ENCODE measurements around the gene IDE.

IDE gene

GRCh38 chr10:92508866-92509265, 65.0 kb downstream of the IDE start:
- WGBS, result 100% methylated on average over 2 of the region's 2 CpGs
- Histone ChIP-seq H3K79me1 (replicated peaks; ENCODE audit: low read length, poor library complexity, severe bottlenecking) (peaks cover 4% of the 10 kb centered on the region), H2AFZ (ENCODE audit: low read depth, low read length) (no peak overlapping the region), H2BK15ac (ENCODE audit: low read depth, poor library complexity, severe bottlenecking) (no peak overlapping the region), H3K9ac (ENCODE audit: low read length) (no peak overlapping the region), H3K27ac (ENCODE audit: low read length, poor library complexity, severe bottlenecking) (no peak overlapping the region), H3K4ac (ENCODE audit: low read depth in 1 of 2, low read length in 2 of 2) (no peak overlapping the region), H3K4me3 (ENCODE audit: insufficient read depth in 1 of 2, low read depth in 1 of 2, low read length in 2 of 2) (no peak overlapping the region), H2BK120ac (ENCODE audit: low read depth, low read length) (no peak overlapping the region), H3K14ac (ENCODE audit: low read length in 2 of 2) (no peak overlapping the region), H3K36me3 (ENCODE audit: control insufficient read depth in 1 of 2, insufficient read depth in 2 of 2, low read depth in 1 of 2, low read length in 2 of 2) (peaks cover 6 to 50% of the 10 kb centered on the region in 2 experiments), H3K4me1 (ENCODE audit: control insufficient read depth, insufficient read depth, low read depth, low read length) (no peaks in the 10 kb centered on the region), H2AK5ac (ENCODE audit: low read length, severe bottlenecking) (no peak overlapping the region), H3K18ac (ENCODE audit: low read depth in 1 of 2, low read length in 2 of 2) (no peak overlapping the region), H4K91ac (ENCODE audit: low read length) (no peak overlapping the region), H3K27me3 (ENCODE audit: control insufficient read depth in 1 of 2, insufficient read depth in 1 of 2, low read length in 2 of 2) (no peaks in the 10 kb centered on the region), H4K8ac (ENCODE audit: low read length) (no peak overlapping the region), H2BK12ac (ENCODE audit: low read length in 2 of 2) (no peak overlapping the region), H3K9me3 (ENCODE audit: control insufficient read depth, low read length) (no peaks in the 10 kb centered on the region), H3K4me2 (ENCODE audit: low read length, poor library complexity, severe bottlenecking) (no peak overlapping the region), H3K23ac (ENCODE audit: low read length in 2 of 2) (no peak overlapping the region), H2BK5ac (ENCODE audit: low read depth, low read length, poor library complexity, severe bottlenecking) (no peak overlapping the region)
- no peak for DNase-seq

GRCh38 chr10:92506336-92506735, 67.6 kb downstream of the IDE start:
- Histone ChIP-seq H2AK5ac (ENCODE audit: low read length, severe bottlenecking) (no peak overlapping the region), H3K79me1 (replicated peaks; ENCODE audit: low read length, poor library complexity, severe bottlenecking) (peaks cover 4% of the 10 kb centered on the region), H3K4ac (ENCODE audit: low read depth in 1 of 2, low read length in 2 of 2) (no peak overlapping the region), H3K9me3 (ENCODE audit: control insufficient read depth, low read length) (no peaks in the 10 kb centered on the region), H2AFZ (ENCODE audit: low read depth, low read length) (no peak overlapping the region), H3K4me2 (ENCODE audit: low read length, poor library complexity, severe bottlenecking) (no peak overlapping the region), H3K23ac (ENCODE audit: low read length in 2 of 2) (no peak overlapping the region), H4K91ac (ENCODE audit: low read length) (no peak overlapping the region), H3K14ac (ENCODE audit: low read length in 2 of 2) (no peak overlapping the region), H3K36me3 (ENCODE audit: control insufficient read depth in 1 of 2, insufficient read depth in 2 of 2, low read depth in 1 of 2, low read length in 2 of 2) (peaks cover 9 to 46% of the 10 kb centered on the region in 2 experiments), H2BK5ac (ENCODE audit: low read depth, low read length, poor library complexity, severe bottlenecking) (no peak overlapping the region), H2BK12ac (ENCODE audit: low read length in 2 of 2) (no peak overlapping the region), H2BK120ac (ENCODE audit: low read depth, low read length) (no peak overlapping the region), H3K27me3 (ENCODE audit: control insufficient read depth in 1 of 2, insufficient read depth in 1 of 2, low read length in 2 of 2) (no peaks in the 10 kb centered on the region), H2BK15ac (ENCODE audit: low read depth, poor library complexity, severe bottlenecking) (no peak overlapping the region), H3K4me3 (ENCODE audit: insufficient read depth in 1 of 2, low read depth in 1 of 2, low read length in 2 of 2) (no peak overlapping the region), H3K27ac (ENCODE audit: low read length, poor library complexity, severe bottlenecking) (no peak overlapping the region), H4K8ac (ENCODE audit: low read length) (no peak overlapping the region), H3K9ac (ENCODE audit: low read length) (no peak overlapping the region), H3K18ac (ENCODE audit: low read depth in 1 of 2, low read length in 2 of 2) (no peak overlapping the region), H3K4me1 (ENCODE audit: control insufficient read depth, insufficient read depth, low read depth, low read length) (no peaks in the 10 kb centered on the region)
- no peak for DNase-seq
- 100% methylated on average over 1 of the region's 2 CpGs for WGBS

DNA sequence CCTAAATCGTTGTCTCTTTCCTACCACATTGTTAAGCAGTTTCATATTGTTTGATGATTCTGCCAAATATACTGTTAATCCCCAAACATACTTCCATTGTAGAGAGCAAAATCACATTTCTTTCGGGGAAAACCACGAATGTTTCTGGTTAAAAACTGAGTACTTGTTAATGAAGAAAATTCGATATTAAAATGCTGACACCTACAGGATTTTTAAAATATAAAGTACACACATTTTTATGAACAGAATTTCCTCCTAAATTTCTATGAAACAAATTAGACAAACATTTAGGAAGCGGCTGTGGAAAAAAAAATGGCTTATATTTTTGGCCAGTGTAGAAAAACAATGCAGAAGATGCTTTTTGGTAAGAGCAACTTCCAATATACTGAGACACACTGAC, 68.8 kb downstream of the IDE start:
- Histone ChIP-seq H4K8ac (ENCODE audit: low read length) (no peak overlapping the region), H2AFZ (ENCODE audit: low read depth, low read length) (no peak overlapping the region), H2BK12ac (ENCODE audit: low read length in 2 of 2) (no peak overlapping the region)

GRCh38 chr10:92502296-92502808, 71.5 kb downstream of the IDE start:
- Histone ChIP-seq H2AK5ac (ENCODE audit: low read length, severe bottlenecking) (no peak overlapping the region), H3K36me3 (ENCODE audit: control insufficient read depth in 1 of 2, insufficient read depth in 2 of 2, low read depth in 1 of 2, low read length in 2 of 2) (peaks cover 8 to 29% of the 10 kb centered on the region in 2 experiments), H3K9ac (ENCODE audit: low read length) (no peak overlapping the region), H2BK15ac (ENCODE audit: low read depth, poor library complexity, severe bottlenecking) (no peak overlapping the region), H3K9me3 (ENCODE audit: control insufficient read depth, low read length) (no peaks in the 10 kb centered on the region), H3K79me1 (replicated peaks; ENCODE audit: low read length, poor library complexity, severe bottlenecking) (peaks cover 4% of the 10 kb centered on the region), H3K27me3 (ENCODE audit: control insufficient read depth in 1 of 2, insufficient read depth in 1 of 2, low read length in 2 of 2) (no peaks in the 10 kb centered on the region), H2BK12ac (ENCODE audit: low read length in 2 of 2) (no peak overlapping the region), H3K27ac (ENCODE audit: low read length, poor library complexity, severe bottlenecking) (no peak overlapping the region), H2BK5ac (ENCODE audit: low read depth, low read length, poor library complexity, severe bottlenecking) (no peak overlapping the region), H3K4me1 (ENCODE audit: control insufficient read depth, insufficient read depth, low read depth, low read length) (no peaks in the 10 kb centered on the region), H4K8ac (ENCODE audit: low read length) (no peak overlapping the region), H3K23ac (ENCODE audit: low read length in 2 of 2) (no peak overlapping the region), H2AFZ (ENCODE audit: low read depth, low read length) (no peak overlapping the region), H3K4me3 (ENCODE audit: insufficient read depth in 1 of 2, low read depth in 1 of 2, low read length in 2 of 2) (no peak overlapping the region), H3K4ac (ENCODE audit: low read depth in 1 of 2, low read length in 2 of 2) (no peak overlapping the region), H3K4me2 (ENCODE audit: low read length, poor library complexity, severe bottlenecking) (no peak overlapping the region), H2BK120ac (ENCODE audit: low read depth, low read length) (no peak overlapping the region), H4K91ac (ENCODE audit: low read length) (no peak overlapping the region), H3K14ac (ENCODE audit: low read length in 2 of 2) (no peak overlapping the region), H3K18ac (ENCODE audit: low read depth in 1 of 2, low read length in 2 of 2) (no peak overlapping the region)
- no peak for DNase-seq
- WGBS, result 100% methylated on average over 1 of the region's 5 CpGs

More for the DNA sequence above, 68.8 kb downstream of the IDE start:
- H2BK5ac ChIP-seq (ENCODE audit: low read depth, low read length, poor library complexity, severe bottlenecking), result no peak overlapping the region
- no peak overlapping the region for H3K27ac ChIP-seq (ENCODE audit: low read length, poor library complexity, severe bottlenecking)
- H3K4me1 ChIP-seq (ENCODE audit: control insufficient read depth, insufficient read depth, low read depth, low read length), result no peaks in the 10 kb centered on the region
- H3K18ac ChIP-seq (ENCODE audit: low read depth in 1 of 2, low read length in 2 of 2), result no peak overlapping the region
- H2BK15ac ChIP-seq (ENCODE audit: low read depth, poor library complexity, severe bottlenecking), result no peak overlapping the region
- H3K4me3 ChIP-seq (ENCODE audit: insufficient read depth in 1 of 2, low read depth in 1 of 2, low read length in 2 of 2), result no peak overlapping the region
- H4K91ac ChIP-seq (ENCODE audit: low read length), result no peak overlapping the region
- H3K9me3 ChIP-seq (ENCODE audit: control insufficient read depth, low read length), result no peaks in the 10 kb centered on the region
- H3K36me3 ChIP-seq (ENCODE audit: control insufficient read depth in 1 of 2, insufficient read depth in 2 of 2, low read depth in 1 of 2, low read length in 2 of 2), result peaks cover 9 to 52% of the 10 kb centered on the region in 2 experiments
- H3K9ac ChIP-seq (ENCODE audit: low read length), result no peak overlapping the region
- H2BK120ac ChIP-seq (ENCODE audit: low read depth, low read length), result no peak overlapping the region
- H3K4ac ChIP-seq (ENCODE audit: low read depth in 1 of 2, low read length in 2 of 2), result no peak overlapping the region
- WGBS, result 100% methylated on average over 1 of the region's 5 CpGs
- no peak overlapping the region for H3K23ac ChIP-seq (ENCODE audit: low read length in 2 of 2)
- H3K14ac ChIP-seq (ENCODE audit: low read length in 2 of 2), result no peak overlapping the region
- no peaks in the 10 kb centered on the region for H3K27me3 ChIP-seq (ENCODE audit: control insufficient read depth in 1 of 2, insufficient read depth in 1 of 2, low read length in 2 of 2)
- H3K4me2 ChIP-seq (ENCODE audit: low read length, poor library complexity, severe bottlenecking), result no peak overlapping the region
- DNase-seq, result no peak
- H2AK5ac ChIP-seq (ENCODE audit: low read length, severe bottlenecking), result no peak overlapping the region
- peaks cover 4% of the 10 kb centered on the region for H3K79me1 ChIP-seq (replicated peaks; ENCODE audit: low read length, poor library complexity, severe bottlenecking)
